Tibial nerve (tissue), 4 donors: ENCODE results near the gene LCE1C.

Experiments
- CTCF ChIP-seq, 5 experiments: fragments of 200-600 bp in 3 of 5; fragments of 450-650 bp in 2 of 5; sonication (generic) in 3 of 5; IDR thresholded peaks; one replicate each; pipeline ENCODE4 v1.5.1; 2016 to 2019; ENCODE audit warnings: antibody characterized with exemption in 5 of 5, mild to moderate bottlenecking in 3 of 5, moderate library complexity in 2 of 5
- EP300 ChIP-seq, 2 donors: sonication (generic); formaldehyde crosslinking; IDR thresholded peaks; one replicate each; pipeline ENCODE4 v1.6.1; 2017; ENCODE audit warnings: antibody characterized with exemption in 2 of 2, mild to moderate bottlenecking in 1 of 2
- POLR2A ChIP-seq, 2 donors: fragments of 450-650 bp; IDR thresholded peaks; one replicate each; pipeline ENCODE4 v1.6.1; 2017; ENCODE audit warnings: antibody characterized with exemption in 2 of 2, mild to moderate bottlenecking in 2 of 2, moderate library complexity in 2 of 2

- no peak for TF ChIP-seq POLR2A (IDR thresholded peaks at IDR 0.05)
- no peak for TF ChIP-seq CTCF (IDR thresholded peaks at IDR 0.05)
- TF ChIP-seq EP300 (IDR thresholded peaks at IDR 0.05): no peak
Measured at GRCh38 chr1:152758636-152759035, 47.8 kb downstream of the LCE1C start.
